Colonic mucosa (tissue), 4 donors: ENCODE measurements around the gene DDA1. TPM values are rescaled to one million over a fixed set of nuclear protein-coding genes. Genes with fewer than 3 reads are reported as not detected.
A peak's percentile ranks its signal among the peaks of the same experiment; 100 is the strongest.

Experiments used
- DNase-seq: peaks from one replicate; pipeline ENCODE4 v3.0.0-alpha.2; 2020
- H3K27ac ChIP-seq: fragments of 200-600 bp; one replicate; pipeline ENCODE4 v1.8.0; 2021
- H3K27me3 ChIP-seq: fragments of 200-600 bp; one replicate; pipeline ENCODE4 v1.8.0; 2021
- H3K36me3 ChIP-seq: fragments of 200-600 bp; one replicate; pipeline ENCODE4 v1.8.0; 2021
- H3K4me1 ChIP-seq: fragments of 200-600 bp; one replicate; pipeline ENCODE4 v1.8.0; 2021; ENCODE audit warnings: mild to moderate bottlenecking
- H3K4me3 ChIP-seq: fragments of 200-600 bp; one replicate; pipeline ENCODE4 v1.8.0; 2021
- H3K9ac ChIP-seq, 2 donors: one replicate each; pipeline ENCODE4 v1.7.0; 2013; ENCODE audit warnings: control low read depth in 2 of 2, low read depth in 2 of 2, low read length in 2 of 2
- H3K9me3 ChIP-seq: fragments of 200-600 bp; one replicate; pipeline ENCODE4 v1.8.0; 2021
- intact Hi-C: fragments of 100-400 bp; cut with DNase I; formaldehyde crosslinking; loops from one replicate; pipeline ENCODE4 v1.14.1; 2022
- total RNA-seq, 2 donors: library from RNA; stranded (reverse); fragmentation: NEBNext Ultra II Directional in 1 of 2; extraction: Animal tissue kit (Norgen Biotek cat#: 25700) in 1 of 2; gene quantifications; one replicate each; pipeline ENCODE4 v1.2.1, GENCODE V29; 2021
- TF ChIP-seq, protein P1 (sequence below): fragments of 200-600 bp; IDR thresholded peaks from one replicate; pipeline ENCODE4 v1.8.0; 2022; ENCODE audit warnings: antibody characterized with exemption, mild to moderate bottlenecking
- donor health status: healthy.
- donor health status: DM: no; HTN: no; CAD: no.
- donor health status: DM: no; HTN: no; CAD: no.

The DDA1 gene
- total RNA-seq, 2 donors from 2014 or later: 39.1 to 45.0 TPM

DNA sequence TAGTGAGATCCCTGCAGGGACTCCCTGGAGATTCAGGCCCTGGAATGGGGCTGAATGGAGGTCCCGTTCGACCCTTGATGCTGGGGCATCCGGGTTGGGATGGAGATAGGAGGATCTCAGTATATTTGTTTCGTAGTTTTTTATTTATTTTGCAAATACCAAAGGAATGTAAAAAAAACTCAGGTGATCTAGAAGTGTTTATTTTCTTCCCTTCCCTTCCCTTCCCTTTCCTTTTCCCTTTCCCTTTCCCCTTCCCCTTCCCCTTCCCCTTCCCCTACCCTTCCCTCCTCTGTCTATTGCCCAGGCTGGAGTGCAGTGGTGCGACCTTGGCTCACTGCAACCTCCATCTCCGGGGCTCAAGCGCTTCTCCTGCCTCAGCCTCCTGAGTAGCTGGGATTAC, 32.5 kb downstream of the DDA1 start:
- intact Hi-C loops: no loop called here
- Histone ChIP-seq H3K27ac (no peak overlapping the region), H3K4me1 (peaks cover 6% of the 10 kb centered on the region), H3K36me3 (no peaks in the 10 kb centered on the region), H3K4me3 (no peak overlapping the region), H3K27me3 (no peaks in the 10 kb centered on the region), H3K9ac (no peak overlapping the region), H3K9me3 (no peaks in the 10 kb centered on the region)
- DNase-seq: no peak
- TF ChIP-seq, protein P1, sequence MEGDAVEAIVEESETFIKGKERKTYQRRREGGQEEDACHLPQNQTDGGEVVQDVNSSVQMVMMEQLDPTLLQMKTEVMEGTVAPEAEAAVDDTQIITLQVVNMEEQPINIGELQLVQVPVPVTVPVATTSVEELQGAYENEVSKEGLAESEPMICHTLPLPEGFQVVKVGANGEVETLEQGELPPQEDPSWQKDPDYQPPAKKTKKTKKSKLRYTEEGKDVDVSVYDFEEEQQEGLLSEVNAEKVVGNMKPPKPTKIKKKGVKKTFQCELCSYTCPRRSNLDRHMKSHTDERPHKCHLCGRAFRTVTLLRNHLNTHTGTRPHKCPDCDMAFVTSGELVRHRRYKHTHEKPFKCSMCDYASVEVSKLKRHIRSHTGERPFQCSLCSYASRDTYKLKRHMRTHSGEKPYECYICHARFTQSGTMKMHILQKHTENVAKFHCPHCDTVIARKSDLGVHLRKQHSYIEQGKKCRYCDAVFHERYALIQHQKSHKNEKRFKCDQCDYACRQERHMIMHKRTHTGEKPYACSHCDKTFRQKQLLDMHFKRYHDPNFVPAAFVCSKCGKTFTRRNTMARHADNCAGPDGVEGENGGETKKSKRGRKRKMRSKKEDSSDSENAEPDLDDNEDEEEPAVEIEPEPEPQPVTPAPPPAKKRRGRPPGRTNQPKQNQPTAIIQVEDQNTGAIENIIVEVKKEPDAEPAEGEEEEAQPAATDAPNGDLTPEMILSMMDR: no peak

DNA sequence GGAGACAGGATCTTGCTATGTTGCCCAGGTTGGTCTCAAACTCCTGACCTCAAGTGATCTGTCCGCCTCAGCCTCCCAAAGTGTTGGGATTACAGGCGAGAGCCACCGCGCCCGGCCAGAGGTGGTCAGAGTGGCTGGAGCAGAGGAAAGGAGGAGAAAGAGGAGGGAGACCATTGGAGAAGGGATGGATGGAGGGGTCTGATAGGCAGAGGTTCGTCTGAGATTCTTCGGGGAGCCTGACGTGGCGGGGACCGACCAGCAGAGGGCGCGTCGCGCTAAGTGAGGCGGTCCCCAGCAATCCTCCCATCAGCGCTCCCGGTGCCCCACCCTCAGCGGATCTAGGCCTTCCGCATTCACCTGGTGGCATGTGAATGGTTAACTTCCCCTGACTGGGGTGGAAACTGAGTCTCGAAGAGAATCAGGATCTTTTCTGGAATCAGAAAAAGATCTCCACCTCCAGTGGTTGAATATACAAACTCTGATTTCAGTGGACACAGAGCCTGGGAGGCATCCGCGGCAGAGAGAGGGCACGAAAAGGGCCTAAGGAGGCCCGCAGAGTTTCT, 36.8 kb downstream of the DDA1 start:
- TF ChIP-seq, protein P1: peak; percentile 95
- H3K4me1 ChIP-seq: no peaks in the 10 kb centered on the region
- H3K9me3 ChIP-seq: no peaks in the 10 kb centered on the region
- DNase-seq: peak; percentile 80
- no peak overlapping the region for H3K4me3 ChIP-seq
- H3K36me3 ChIP-seq: no peaks in the 10 kb centered on the region
- peak overlapping the region in 1 of 2 donors; percentile 35 for H3K9ac ChIP-seq
- intact Hi-C loops: no loop called here
- H3K27ac ChIP-seq: no peak overlapping the region
- no peaks in the 10 kb centered on the region for H3K27me3 ChIP-seq

DNA sequence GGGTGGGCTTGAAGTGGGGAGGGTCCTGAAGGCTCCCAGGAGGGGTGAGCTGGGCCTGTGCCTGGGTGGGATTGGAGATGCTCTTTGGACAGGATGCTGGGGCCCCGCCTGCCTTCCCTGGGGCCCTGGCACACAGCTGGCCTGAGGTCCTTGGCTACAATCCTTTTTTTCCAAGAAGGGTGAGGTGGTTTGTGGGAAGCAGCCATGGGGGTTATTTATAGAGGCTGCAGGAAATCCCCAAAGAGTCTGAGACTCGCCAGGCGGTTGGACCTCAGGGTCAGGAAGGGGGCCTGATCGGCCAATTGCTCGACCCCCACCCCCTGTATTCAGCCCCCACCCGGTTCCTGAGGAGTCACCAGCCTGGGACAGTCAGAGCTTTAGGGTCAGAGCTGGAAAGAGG, 38.0 kb downstream of the DDA1 start:
- H3K9me3 ChIP-seq: no peaks in the 10 kb centered on the region
- H3K27me3 ChIP-seq: no peaks in the 10 kb centered on the region
- DNase-seq: no peak
- peak overlapping the region; percentile 22 for H3K27ac ChIP-seq
- no peaks in the 10 kb centered on the region for H3K4me1 ChIP-seq
- no peak overlapping the region for H3K4me3 ChIP-seq
- intact Hi-C loops: no loop called here
- TF ChIP-seq, protein P1: no peak
- no peaks in the 10 kb centered on the region for H3K36me3 ChIP-seq
- no peak overlapping the region for H3K9ac ChIP-seq

DNA sequence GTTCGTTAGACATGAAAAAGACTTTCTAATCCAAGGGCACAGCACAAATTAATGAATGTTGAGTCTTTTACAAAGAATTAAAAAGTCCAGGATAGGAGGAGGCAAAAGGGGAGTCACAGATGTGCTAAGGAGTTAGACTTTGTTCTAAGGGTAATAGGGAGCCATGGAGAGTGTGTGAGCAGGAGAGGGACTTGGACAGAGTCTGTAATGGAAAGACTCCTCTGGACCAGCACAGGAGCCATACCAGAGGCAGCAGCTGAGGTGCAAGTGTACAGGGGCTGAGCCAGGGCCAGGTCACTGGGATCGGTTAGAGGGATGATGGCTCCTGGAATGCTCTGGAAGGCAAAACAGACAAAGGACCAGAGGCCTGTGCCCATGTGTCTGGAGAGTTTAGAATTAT, 38.5 kb downstream of the DDA1 start:
- TF ChIP-seq, protein P1: no peak
- no peak overlapping the region for H3K4me3 ChIP-seq
- H3K27me3 ChIP-seq: no peaks in the 10 kb centered on the region
- H3K36me3 ChIP-seq: no peaks in the 10 kb centered on the region
- intact Hi-C loops: no loop called here
- no peak overlapping the region for H3K9ac ChIP-seq
- H3K27ac ChIP-seq: no peak overlapping the region
- H3K4me1 ChIP-seq: no peaks in the 10 kb centered on the region
- DNase-seq: no peak
- no peaks in the 10 kb centered on the region for H3K9me3 ChIP-seq

DNA sequence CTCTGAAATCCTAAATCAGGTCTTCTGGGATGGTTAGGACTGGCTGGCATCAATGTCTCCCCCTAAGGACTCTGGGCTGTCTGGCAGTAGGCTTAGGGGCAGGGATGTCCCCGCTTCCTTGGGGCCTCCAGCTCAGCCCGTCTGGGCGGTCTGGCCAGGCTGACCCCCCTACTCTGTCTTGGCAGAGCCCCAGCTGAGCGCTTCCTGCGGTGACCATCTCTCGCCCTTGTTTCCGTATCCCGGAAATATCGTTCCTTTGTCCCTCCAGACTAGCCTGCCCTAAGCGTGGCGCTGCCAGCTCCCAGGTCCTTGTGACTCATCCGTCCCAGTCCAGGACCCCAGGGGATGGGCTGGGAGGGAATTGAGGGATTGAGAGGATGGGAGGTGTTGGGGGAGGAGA, 39.3 kb downstream of the DDA1 start:
- Histone ChIP-seq H3K9ac (no peak overlapping the region), H3K4me3 (no peak overlapping the region), H3K9me3 (no peaks in the 10 kb centered on the region), H3K36me3 (no peaks in the 10 kb centered on the region), H3K27me3 (no peaks in the 10 kb centered on the region), H3K4me1 (no peaks in the 10 kb centered on the region), H3K27ac (no peak overlapping the region)
- TF ChIP-seq, protein P1: no peak
- no peak for DNase-seq
- intact Hi-C loops: no loop called here
